CD4-positive, alpha-beta memory T cell (primary cell): Measurements from ENCODE around the gene SNX27. TPM values are rescaled to one million over a fixed set of nuclear protein-coding genes. Genes with fewer than 3 reads are reported as not detected.
A peak's percentile ranks its signal among the peaks of the same experiment; 100 is the strongest.
"Not testable (repeated sequence)": the region's sequence is repeated elsewhere in the genome, so short reads cannot be mapped to it uniquely, and the experiment has no call there.

Experiments used
- CTCF ChIA-PET: fragments of 350-600 bp; sonication (Branson Sonifier 250); formaldehyde crosslinking; loops from one replicate; lab custom pipeline; 2021; ENCODE audit warnings: inconsistent platforms; ENCODE audit not compliant: partially characterized antibody; lab: Charles Lee
- POLR2A ChIA-PET: fragments of 350-600 bp; sonication (Branson Sonifier 250); formaldehyde crosslinking; loops from one replicate; lab custom pipeline; 2021; ENCODE audit not compliant: partially characterized antibody; lab: Charles Lee
- DNase-seq, 5 donors: peaks; one replicate each; pipeline versions ENCODE4 v3.0.0 to v3.0.0-alpha.2; 2020 to 2022; ENCODE audit warnings: mixed read lengths in 1 of 5
- H3K27ac ChIP-seq: one replicate; pipeline ENCODE4 v1.7.0; 2013; ENCODE audit warnings: low read depth, low read length
- H3K27me3 ChIP-seq: 2 replicates; pipeline ENCODE4 v1.7.0; 2013; ENCODE audit warnings: mild to moderate bottlenecking, low read length, moderate library complexity; ENCODE audit not compliant: insufficient read depth
- H3K36me3 ChIP-seq: 2 replicates; pipeline ENCODE4 v1.7.0; 2013; ENCODE audit warnings: mild to moderate bottlenecking, low read length, moderate library complexity; ENCODE audit not compliant: insufficient read depth
- H3K4me1 ChIP-seq: 2 replicates; pipeline ENCODE4 v1.7.0; 2013; ENCODE audit warnings: mild to moderate bottlenecking, low read length, moderate library complexity; ENCODE audit not compliant: insufficient read depth
- H3K4me3 ChIP-seq, 2 donors: one replicate each; pipeline ENCODE4 v1.7.0; 2013; ENCODE audit warnings: low read length in 2 of 2, mild to moderate bottlenecking in 1 of 2
- H3K9me3 ChIP-seq, 2 donors: one replicate each; pipeline ENCODE4 v1.7.0; 2013; ENCODE audit warnings: low read length in 2 of 2, control low read depth in 1 of 2; ENCODE audit not compliant: control insufficient read depth in 1 of 2
- H3K27ac Mint-ChIP-seq, 7 donors: one replicate each; pipeline ENCODE4 v1.8.0; 2020 to 2021; ENCODE audit warnings: mixed read lengths in 7 of 7, mild to moderate bottlenecking in 6 of 7, inconsistent platforms in 3 of 7, moderate library complexity in 3 of 7
- H3K27me3 Mint-ChIP-seq, 2 donors: one replicate each; pipeline ENCODE4 v1.8.0; 2020 to 2021; ENCODE audit warnings: mixed read lengths in 2 of 2
- H3K36me3 Mint-ChIP-seq, 2 donors: one replicate each; pipeline ENCODE4 v1.8.0; 2020 to 2021; ENCODE audit warnings: mixed read lengths in 2 of 2, inconsistent platforms in 1 of 2, mild to moderate bottlenecking in 1 of 2
- H3K4me1 Mint-ChIP-seq, 4 donors: one replicate each; pipeline ENCODE4 v1.8.0; 2020 to 2021; ENCODE audit warnings: mixed read lengths in 4 of 4, mild to moderate bottlenecking in 1 of 4
- H3K4me3 Mint-ChIP-seq, 8 donors: one replicate each; pipeline ENCODE4 v1.8.0; 2020 to 2021; ENCODE audit warnings: mixed read lengths in 8 of 8, mild to moderate bottlenecking in 7 of 8, moderate library complexity in 6 of 8, inconsistent platforms in 3 of 8
- H3K9me3 Mint-ChIP-seq, 8 donors: one replicate each; pipeline ENCODE4 v1.8.0; 2020 to 2021; ENCODE audit warnings: mixed read lengths in 8 of 8, mild to moderate bottlenecking in 5 of 8, inconsistent platforms in 3 of 8, moderate library complexity in 1 of 8
- intact Hi-C: fragments of 100-400 bp; cut with micrococcal nuclease; formaldehyde crosslinking; loops from one replicate; pipeline ENCODE4 v1.15.1; 2023
- polyA plus RNA-seq, 2 donors: library from polyadenylated mRNA; unstranded; fragments of 300-500 nt; fragmentation: Illumina TruSeq; gene quantifications; one replicate each; pipeline ENCODE4 v1.2.3, GENCODE V29; 2021
- total RNA-seq, 2 experiments: library from RNA; stranded (reverse); gene quantifications; one replicate each; pipeline ENCODE4 v1.2.3, GENCODE V29; 2021

Gene SNX27
- total and polyA plus RNA-seq, 4 experiments from 2014 or later = 7.5 to 44.3 (median 27.1) TPM

GRCh38 chr1:151733995-151734394 lies 122.1 kb downstream of the SNX27 start:
- H3K36me3 ChIP-seq, H3K9me3 ChIP-seq, H3K4me1 ChIP-seq, intact Hi-C loops, H3K27ac Mint-ChIP-seq, H3K4me3 ChIP-seq, H3K27ac ChIP-seq, H3K4me1 Mint-ChIP-seq, H3K36me3 Mint-ChIP-seq, DNase-seq, H3K27me3 ChIP-seq, H3K4me3 Mint-ChIP-seq: not testable (repeated sequence)
- ChIA-PET POLR2A (interaction anchor here (1.2 kb wide), 1 partner anchor 104 kb away, joined by 4 read pairs; no protein-coding TSS in a partner anchor), CTCF (interaction anchor here (0.8 to 2.5 kb wide), 15 partner anchors 17 to 469 kb away, joined by 3 to 21 read pairs (median 4); partner anchors contain the start of genes CELF3 and MRPL9)
- Mint-ChIP-seq H3K9me3 (peaks cover 0 to 18% (median 13%) of the 10 kb centered on the region in 8 donors), H3K27me3 (peaks cover 14 to 15% of the 10 kb centered on the region in 2 donors)

GRCh38 chr1:151737026-151737425 lies 125.2 kb downstream of the SNX27 start:
- intact Hi-C loops = loop anchor here (5.0 kb wide), 1 partner anchor 100 kb away; the partner anchor contains the start of gene C2CD4D
- H3K27me3 Mint-ChIP-seq = peaks cover 3% of the 10 kb centered on the region in 2 donors
- ChIA-PET CTCF (no interaction called here), POLR2A (interaction anchor here (1.4 kb wide), 1 partner anchor 26 kb away, joined by 3 read pairs; the partner anchor contains the start of gene MRPL9)
- no peak overlapping the region for H3K27ac Mint-ChIP-seq
- no peak for DNase-seq
- H3K9me3 ChIP-seq = no peaks in the 10 kb centered on the region
- H3K4me1 Mint-ChIP-seq = no peaks in the 10 kb centered on the region
- no peaks in the 10 kb centered on the region for H3K27me3 ChIP-seq
- no peak overlapping the region for H3K4me3 Mint-ChIP-seq
- no peak overlapping the region for H3K4me3 ChIP-seq
- no peaks in the 10 kb centered on the region for H3K36me3 ChIP-seq
- no peaks in the 10 kb centered on the region for H3K4me1 ChIP-seq
- H3K9me3 Mint-ChIP-seq = peaks cover 0 to 21% (median 13%) of the 10 kb centered on the region in 8 donors
- peaks cover 3 to 9% of the 10 kb centered on the region in 2 donors for H3K36me3 Mint-ChIP-seq
- H3K27ac ChIP-seq = no peak overlapping the region

GRCh38 chr1:151737479-151737878 lies 125.6 kb downstream of the SNX27 start:
- H3K36me3 ChIP-seq = no peaks in the 10 kb centered on the region
- H3K27ac ChIP-seq = no peak overlapping the region
- no peak overlapping the region for H3K4me3 ChIP-seq
- CTCF ChIA-PET = interaction anchor here (1.5 kb wide), 1 partner anchor 143 kb away, joined by 5 read pairs; no protein-coding TSS in a partner anchor
- POLR2A ChIA-PET = interaction anchor here (1.4 kb wide), 1 partner anchor 25 kb away, joined by 3 read pairs; the partner anchor contains the start of gene MRPL9
- peaks cover 3 to 9% of the 10 kb centered on the region in 2 donors for H3K36me3 Mint-ChIP-seq
- no peak overlapping the region for H3K4me3 Mint-ChIP-seq
- no peak for DNase-seq
- no peaks in the 10 kb centered on the region for H3K27me3 ChIP-seq
- H3K27ac Mint-ChIP-seq = no peak overlapping the region
- no peaks in the 10 kb centered on the region for H3K9me3 ChIP-seq
- H3K4me1 ChIP-seq = no peaks in the 10 kb centered on the region
- peaks cover 0 to 21% (median 13%) of the 10 kb centered on the region in 8 donors for H3K9me3 Mint-ChIP-seq
- intact Hi-C loops = loop anchor here (5.0 kb wide), 1 partner anchor 100 kb away; the partner anchor contains the start of gene C2CD4D
- H3K4me1 Mint-ChIP-seq = no peaks in the 10 kb centered on the region
- peaks cover 1% of the 10 kb centered on the region in 2 donors for H3K27me3 Mint-ChIP-seq

- H3K27ac ChIP-seq = no peak overlapping the region
- no peak overlapping the region for H3K27ac Mint-ChIP-seq
- H3K36me3 ChIP-seq = no peaks in the 10 kb centered on the region
- H3K27me3 ChIP-seq = no peaks in the 10 kb centered on the region
- intact Hi-C loops = loop anchor here (5.0 kb wide), 1 partner anchor 98 kb away; the partner anchor contains the start of gene C2CD4D
- DNase-seq = no peak
- H3K4me1 Mint-ChIP-seq = no peaks in the 10 kb centered on the region
- H3K4me1 ChIP-seq = no peaks in the 10 kb centered on the region
- H3K27me3 Mint-ChIP-seq = no peaks in the 10 kb centered on the region
- peaks cover 3 to 9% of the 10 kb centered on the region in 2 donors for H3K36me3 Mint-ChIP-seq
- H3K4me3 Mint-ChIP-seq = no peak overlapping the region
- no peaks in the 10 kb centered on the region for H3K9me3 ChIP-seq
- H3K9me3 Mint-ChIP-seq = peaks cover 0 to 21% (median 13%) of the 10 kb centered on the region in 8 donors
- ChIA-PET CTCF (no interaction called here), POLR2A (no interaction called here)
- no peak overlapping the region for H3K4me3 ChIP-seq
These were observed 127.9 kb downstream of the SNX27 start for GRCh38 chr1:151739590-151740355.

GRCh38 chr1:151741516-151741915 lies 129.7 kb downstream of the SNX27 start:
- Mint-ChIP-seq H3K27ac (peak overlapping the region in 1 of 7 donors; percentile 48), H3K36me3 (peaks cover 3 to 9% of the 10 kb centered on the region in 2 donors), H3K9me3 (peaks cover 0 to 21% (median 11%) of the 10 kb centered on the region in 8 donors), H3K4me1 (no peaks in the 10 kb centered on the region), H3K4me3 (no peak overlapping the region), H3K27me3 (no peaks in the 10 kb centered on the region)
- intact Hi-C loops = no loop called here
- CTCF ChIA-PET = no interaction called here
- no peaks in the 10 kb centered on the region for H3K9me3 ChIP-seq
- DNase-seq = no peak
- no peaks in the 10 kb centered on the region for H3K4me1 ChIP-seq
- H3K27me3 ChIP-seq = no peaks in the 10 kb centered on the region
- no peak overlapping the region for H3K27ac ChIP-seq
- no peaks in the 10 kb centered on the region for H3K36me3 ChIP-seq
- POLR2A ChIA-PET = no interaction called here
- H3K4me3 ChIP-seq = no peak overlapping the region

Other genes starting within 250 kb of the SNX27 start
- gene SELENBP1, start 239.3 kb upstream of the SNX27 start, total RNA-seq = not detected
- not detected for gene SELENBP1, start 239.3 kb upstream of the SNX27 start, polyA plus RNA-seq
- 100 to 1,000 TPM; 189 to 202 TPM for gene PSMB4, start 212.5 kb upstream of the SNX27 start, total RNA-seq
- gene PSMB4, start 212.5 kb upstream of the SNX27 start, polyA plus RNA-seq = 10 to 100 TPM; 68.2 to 85.7 TPM
- gene POGZ, start 152.6 kb upstream of the SNX27 start, total RNA-seq = 100 to 1,000 TPM; 125 to 130 TPM
- gene POGZ, start 152.6 kb upstream of the SNX27 start, polyA plus RNA-seq = 1 to 10 TPM in 1 of 2 donors, under 1 TPM in 1; 0.87 to 6.5 TPM
- gene CGN, start 100.7 kb upstream of the SNX27 start, total RNA-seq = 1 to 10 TPM in 1 of 2 experiments, under 1 TPM in 1; 0.81 to 1.4 TPM
- 1 to 10 TPM in 1 of 2 donors, not detected in 1; 1.0 TPM for gene CGN, start 100.7 kb upstream of the SNX27 start, polyA plus RNA-seq
- gene TUFT1, start 71.7 kb upstream of the SNX27 start, total RNA-seq = 1 to 10 TPM; 3.5 to 4.4 TPM
- gene TUFT1, start 71.7 kb upstream of the SNX27 start, polyA plus RNA-seq = 1 to 10 TPM; 5.0 to 5.3 TPM
- gene CELF3, start 104.8 kb downstream of the SNX27 start, total RNA-seq = not detected
- gene CELF3, start 104.8 kb downstream of the SNX27 start, polyA plus RNA-seq = not detected
- gene RIIAD1, start 109.5 kb downstream of the SNX27 start, total RNA-seq = not detected
- gene RIIAD1, start 109.5 kb downstream of the SNX27 start, polyA plus RNA-seq = not detected
- 10 to 100 TPM; 75.5 to 82.8 TPM for gene MRPL9, start 151.4 kb downstream of the SNX27 start, total RNA-seq
- 100 to 1,000 TPM; 134 to 160 TPM for gene MRPL9, start 151.4 kb downstream of the SNX27 start, polyA plus RNA-seq
- 10 to 100 TPM; 29.1 to 29.3 TPM for gene TDRKH, start 178.4 kb downstream of the SNX27 start, total RNA-seq
- gene TDRKH, start 178.4 kb downstream of the SNX27 start, polyA plus RNA-seq = 10 to 100 TPM; 16.6 to 18.8 TPM
- gene LINGO4, start 193.4 kb downstream of the SNX27 start, total RNA-seq = under 1 TPM; 0.36 to 0.52 TPM
- gene LINGO4, start 193.4 kb downstream of the SNX27 start, polyA plus RNA-seq = under 1 TPM in 1 of 2 donors, not detected in 1; 0.20 TPM
- 10 to 100 TPM in 1 of 2 experiments, 1 to 10 TPM in 1; 10.0 to 11.2 TPM for gene RORC, start 219.8 kb downstream of the SNX27 start, total RNA-seq
- gene RORC, start 219.8 kb downstream of the SNX27 start, polyA plus RNA-seq = 10 to 100 TPM; 14.8 to 43.1 TPM
- 1 to 10 TPM; 1.0 to 1.7 TPM for gene C2CD4D, start 227.8 kb downstream of the SNX27 start, total RNA-seq
- 1 to 10 TPM; 1.3 to 3.4 TPM for gene C2CD4D, start 227.8 kb downstream of the SNX27 start, polyA plus RNA-seq
- not detected for gene THEM5, start 241.7 kb downstream of the SNX27 start, total RNA-seq
- gene THEM5, start 241.7 kb downstream of the SNX27 start, polyA plus RNA-seq = under 1 TPM in 1 of 2 donors, not detected in 1; 0.40 TPM